H1 (cell line): ENCODE measurements around the gene HMCN2.

Experiments used
- ASH2L ChIP-seq: fragments of 200-600, 300-600 bp; sonication (generic); IDR thresholded peaks from one replicate; pipeline ENCODE4 v1.7.1; 2017; ENCODE audit warnings: low read length
- ATF2 ChIP-seq: IDR thresholded peaks from 2 replicates; pipeline ENCODE4 v1.6.1; 2012; ENCODE audit warnings: low read length, inconsistent platforms
- CHD1 ChIP-seq: IDR thresholded peaks from 2 replicates; pipeline ENCODE4 v1.6.1; 2012; ENCODE audit warnings: low read depth, low read length, improper control_type of control experiment
- JUND ChIP-seq: IDR thresholded peaks from 2 replicates; pipeline ENCODE4 v1.6.1; 2011; ENCODE audit warnings: mild to moderate bottlenecking, improper control_type of control experiment, low read length
- RAD21 ChIP-seq, 2 experiments: IDR thresholded peaks in 1 of 2; conservative IDR thresholded peaks in 1 of 2; 2 replicates each; pipeline ENCODE4 v1.6.1; 2011; ENCODE audit warnings: low read depth in 2 of 2, low read length in 2 of 2, improper control_type of control experiment in 1 of 2, inconsistent platforms in 1 of 2, mild to moderate bottlenecking in 1 of 2, moderate library complexity in 1 of 2
- SAP30 ChIP-seq: fragments of 300-600 bp; sonication (generic); IDR thresholded peaks from 2 replicates; pipeline ENCODE4 v1.7.1; 2012; ENCODE audit warnings: low read length, moderate library complexity, mild to moderate bottlenecking, inconsistent platforms; ENCODE audit not compliant: insufficient read depth, insufficient replicate concordance
- SP1 ChIP-seq: IDR thresholded peaks from 2 replicates; pipeline ENCODE4 v1.6.1; 2011; ENCODE audit warnings: low read depth, low read length
- USF2 ChIP-seq: IDR thresholded peaks from 2 replicates; pipeline ENCODE4 v1.6.1; 2011; ENCODE audit warnings: low read length, improper control_type of control experiment

- TF ChIP-seq JUND (no peak), RAD21 (IDR thresholded peaks at IDR 0.05 in 1 of 2, conservative IDR thresholded peaks at IDR 0.05 in 1 of 2; ENCODE audit: low read depth in 2 of 2, low read length in 2 of 2) (no peak), USF2 (no peak), SAP30 (no peak), ATF2 (no peak), SP1 (no peak), CHD1 (no peak), ASH2L (no peak)
These were observed 27.6 kb upstream of the HMCN2 start for GRCh38 chr9:130237763-130238524.
